MM.1S (cell line): ENCODE data around the gene SCNN1G.

Experiments used
- DNase-seq: peaks from one replicate; pipeline ENCODE4 v3.0.0-alpha.2; 2015
- H2AFZ ChIP-seq: fragments of 300-600 bp; sonication (generic); 2 replicates; pipeline ENCODE4 v1.6.0; 2016; ENCODE audit warnings: antibody characterized with exemption, low read length
- H3F3A ChIP-seq: fragments of 300-600 bp; sonication (generic); 2 replicates; pipeline ENCODE4 v1.6.1; 2016; ENCODE audit warnings: mild to moderate bottlenecking, antibody characterized with exemption, low read length, moderate library complexity, mixed read lengths; ENCODE audit not compliant: insufficient read depth
- H3K27ac ChIP-seq: fragments of 300-600 bp; sonication (generic); 2 replicates; pipeline ENCODE4 v1.5.1; 2016; ENCODE audit warnings: mild to moderate bottlenecking, low read length
- H3K27me3 ChIP-seq: fragments of 300-600 bp; sonication (generic); replicated peaks from 2 replicates; pipeline ENCODE4 v1.6.0; 2016; ENCODE audit warnings: low read length; ENCODE audit not compliant: insufficient read depth
- H3K36me3 ChIP-seq: fragments of 300-600 bp; sonication (generic); replicated peaks from 2 replicates; pipeline ENCODE4 v1.6.1; 2016; ENCODE audit warnings: mild to moderate bottlenecking, low read length, mixed read lengths; ENCODE audit not compliant: insufficient read depth
- H3K4me1 ChIP-seq: fragments of 300-600 bp; sonication (generic); 2 replicates; pipeline ENCODE4 v1.6.1; 2016; ENCODE audit warnings: low read length, mixed read lengths
- H3K4me2 ChIP-seq: fragments of 300-600 bp; sonication (generic); 2 replicates; pipeline ENCODE4 v1.6.0; 2016; ENCODE audit warnings: low read depth, low read length
- H3K4me3 ChIP-seq: fragments of 300-600 bp; sonication (generic); 2 replicates; pipeline ENCODE4 v1.5.1; 2016; ENCODE audit warnings: low read length, mixed read lengths
- H3K79me2 ChIP-seq: fragments of 300-600 bp; sonication (generic); 2 replicates; pipeline ENCODE4 v1.6.1; 2016; ENCODE audit warnings: mixed run types, low read length, mixed read lengths
- H3K9ac ChIP-seq: fragments of 300-600 bp; sonication (generic); 2 replicates; pipeline ENCODE4 v1.6.1; 2016; ENCODE audit warnings: low read length, mixed read lengths
- H3K9me2 ChIP-seq: fragments of 300-600 bp; sonication (generic); replicated peaks from 2 replicates; pipeline ENCODE4 v1.6.1; 2016; ENCODE audit warnings: mild to moderate bottlenecking, low read length, mixed read lengths; ENCODE audit not compliant: insufficient read depth
- H3K9me3 ChIP-seq: fragments of 300-600 bp; sonication (generic); replicated peaks from 2 replicates; pipeline ENCODE4 v1.6.1; 2016; ENCODE audit warnings: mild to moderate bottlenecking, low read length, mixed read lengths; ENCODE audit not compliant: insufficient read depth
- H4K20me1 ChIP-seq: fragments of 300-600 bp; sonication (generic); 2 replicates; pipeline ENCODE4 v1.6.1; 2016; ENCODE audit warnings: mild to moderate bottlenecking, low read length, moderate library complexity, mixed read lengths; ENCODE audit not compliant: insufficient read depth
- CTCF ChIP-seq: fragments of 300-600 bp; sonication (generic); IDR thresholded peaks from 2 replicates; pipeline ENCODE4 v1.5.1; 2016; ENCODE audit warnings: antibody characterized with exemption, low read length, mixed read lengths
- EZH2 ChIP-seq: fragments of 300-600 bp; sonication (generic); optimal IDR thresholded peaks from 2 replicates; pipeline ENCODE3; 2017; ENCODE audit warnings: low read depth, mild to moderate bottlenecking, antibody characterized with exemption, low read length, mixed read lengths
- EZH2phosphoT487 ChIP-seq: fragments of 300-600 bp; sonication (generic); IDR thresholded peaks from 2 replicates; pipeline ENCODE4 v1.6.1; 2018; ENCODE audit warnings: antibody characterized with exemption, low read length

Gene SCNN1G

GRCh38 chr16:23182679-23183542 lies at the start of gene SCNN1G:
Gene SCNN1G (plus strand): TSS chr16:23182745. CDS start chr16:23186272, 3,527 bp downstream.
- Histone ChIP-seq H3K9ac (peak within 1 kb of the TSS; percentile 52), H3K36me3 (no peaks in the 10 kb centered on the region), H3K9me2 (no peaks in the 10 kb centered on the region), H3K4me1 (peaks cover 8% of the 10 kb centered on the region; the same call in 1 of the 2 replicates), H3F3A (no peaks in the 10 kb centered on the region), H3K9me3 (no peaks in the 10 kb centered on the region), H2AFZ (peak within 1 kb of the TSS; percentile 86), H3K4me2 (peak within 1 kb of the TSS; percentile 99), H3K27ac (no peak within 1 kb of the TSS), H3K27me3 (no peaks in the 10 kb centered on the region), H3K4me3 (peak within 1 kb of the TSS; percentile 86), H4K20me1 (no peaks in the 10 kb centered on the region), H3K79me2 (peaks cover 27% of the 10 kb centered on the region)
- peak; percentile 27 for DNase-seq
- TF ChIP-seq EZH2: no peak
- no peak for TF ChIP-seq CTCF
- TF ChIP-seq EZH2phosphoT487: no peak

- Histone ChIP-seq H3K9ac (no peak overlapping the region), H4K20me1 (0 out of 2 replicates have a peak, but pooled peaks cover 3% of the 10 kb centered on the region), H3K4me1 (no peaks in the 10 kb centered on the region), H3K36me3 (no peaks in the 10 kb centered on the region), H2AFZ (no peak overlapping the region), H3F3A (no peaks in the 10 kb centered on the region), H3K9me3 (no peaks in the 10 kb centered on the region), H3K79me2 (peaks cover 96% of the 10 kb centered on the region), H3K27me3 (no peaks in the 10 kb centered on the region), H3K4me2 (no peak overlapping the region), H3K9me2 (no peaks in the 10 kb centered on the region), H3K27ac (no peak overlapping the region), H3K4me3 (no peak overlapping the region)
- DNase-seq: no peak
- no peak for TF ChIP-seq EZH2phosphoT487
- TF ChIP-seq CTCF: no peak
Measured at GRCh38 chr16:23132775-23133463, 49.6 kb upstream of the SCNN1G start.

- no peak overlapping the region for H3K4me2 ChIP-seq
Measured at GRCh38 chr16:23134274-23134673, 48.3 kb upstream of the SCNN1G start.

More at GRCh38 chr16:23134274-23134673, 48.3 kb upstream of the SCNN1G start:
- no peak overlapping the region for H3K4me3 ChIP-seq
- 0 out of 2 replicates have a peak, but pooled peaks cover 3% of the 10 kb centered on the region for H4K20me1 ChIP-seq
- no peaks in the 10 kb centered on the region for H3K9me2 ChIP-seq
- no peak overlapping the region for H2AFZ ChIP-seq
- no peaks in the 10 kb centered on the region for H3F3A ChIP-seq
- H3K9ac ChIP-seq: no peak overlapping the region
- no peaks in the 10 kb centered on the region for H3K9me3 ChIP-seq
- H3K27ac ChIP-seq: no peak overlapping the region
- no peaks in the 10 kb centered on the region for H3K27me3 ChIP-seq
- H3K36me3 ChIP-seq: no peaks in the 10 kb centered on the region
- H3K4me1 ChIP-seq: no peaks in the 10 kb centered on the region
- H3K79me2 ChIP-seq: peaks cover 95% of the 10 kb centered on the region
- DNase-seq: no peak
- no peak for TF ChIP-seq CTCF
- TF ChIP-seq EZH2: no peak
- TF ChIP-seq EZH2phosphoT487: no peak
